Bronchial epithelial cell (primary cell): Measurements from ENCODE around the gene MFGE8. TPM values are rescaled to one million over a fixed set of nuclear protein-coding genes. Genes with fewer than 3 reads are reported as not detected.
A peak's percentile ranks its signal among the peaks of the same experiment; 100 is the strongest.

ENCODE experiments used
- DNase-seq: peaks from one replicate; pipeline ENCODE4 v3.0.0-alpha.2; 2010; ENCODE audit warnings: low read depth
- FAIRE-seq: peaks from 2 replicates; lab custom pipeline; 2011; peaks lifted over from hg19 to GRCh38; lab: Jason Lieb, UNC
- H3K27me3 ChIP-seq: 2 replicates; pipeline ENCODE4 v1.5.1; 2011; ENCODE audit warnings: low read length; ENCODE audit not compliant: control insufficient read depth, insufficient read depth
- H3K36me3 ChIP-seq: 2 replicates; pipeline ENCODE4 v1.5.1; 2011; ENCODE audit warnings: low read length; ENCODE audit not compliant: control insufficient read depth, insufficient read depth
- H3K4me3 ChIP-seq: 2 replicates; pipeline ENCODE4 v1.5.1; 2011; ENCODE audit warnings: mild to moderate bottlenecking, low read depth, low read length, control low read depth
- CTCF ChIP-seq: IDR thresholded peaks from 2 replicates; pipeline ENCODE4 v1.5.1; 2011; ENCODE audit warnings: mild to moderate bottlenecking, moderate library complexity, low read length, control low read depth, inconsistent platforms; ENCODE audit not compliant: insufficient read depth, severe bottlenecking
- total RNA-seq: library from RNA; depleted of rRNA; stranded (reverse); fragments of >200 nt; gene quantifications from 2 replicates; pipeline ENCODE4 v1.2.1, GENCODE V29; 2014

Gene MFGE8
- total RNA-seq, 1 donor from 2014 or later: 24.0 TPM

- H3K36me3 ChIP-seq: peaks cover 3% of the 10 kb centered on the region
- peak overlapping the region; percentile 62 for H3K4me3 ChIP-seq
- peak; percentile 84 for DNase-seq
- TF ChIP-seq CTCF: peak; percentile 26
- H3K27me3 ChIP-seq: no peaks in the 10 kb centered on the region
- peak; percentile 40 for FAIRE-seq
Observed at GRCh38 chr15:88911766-88912118, 1.4 kb downstream of the MFGE8 start.

DNA sequence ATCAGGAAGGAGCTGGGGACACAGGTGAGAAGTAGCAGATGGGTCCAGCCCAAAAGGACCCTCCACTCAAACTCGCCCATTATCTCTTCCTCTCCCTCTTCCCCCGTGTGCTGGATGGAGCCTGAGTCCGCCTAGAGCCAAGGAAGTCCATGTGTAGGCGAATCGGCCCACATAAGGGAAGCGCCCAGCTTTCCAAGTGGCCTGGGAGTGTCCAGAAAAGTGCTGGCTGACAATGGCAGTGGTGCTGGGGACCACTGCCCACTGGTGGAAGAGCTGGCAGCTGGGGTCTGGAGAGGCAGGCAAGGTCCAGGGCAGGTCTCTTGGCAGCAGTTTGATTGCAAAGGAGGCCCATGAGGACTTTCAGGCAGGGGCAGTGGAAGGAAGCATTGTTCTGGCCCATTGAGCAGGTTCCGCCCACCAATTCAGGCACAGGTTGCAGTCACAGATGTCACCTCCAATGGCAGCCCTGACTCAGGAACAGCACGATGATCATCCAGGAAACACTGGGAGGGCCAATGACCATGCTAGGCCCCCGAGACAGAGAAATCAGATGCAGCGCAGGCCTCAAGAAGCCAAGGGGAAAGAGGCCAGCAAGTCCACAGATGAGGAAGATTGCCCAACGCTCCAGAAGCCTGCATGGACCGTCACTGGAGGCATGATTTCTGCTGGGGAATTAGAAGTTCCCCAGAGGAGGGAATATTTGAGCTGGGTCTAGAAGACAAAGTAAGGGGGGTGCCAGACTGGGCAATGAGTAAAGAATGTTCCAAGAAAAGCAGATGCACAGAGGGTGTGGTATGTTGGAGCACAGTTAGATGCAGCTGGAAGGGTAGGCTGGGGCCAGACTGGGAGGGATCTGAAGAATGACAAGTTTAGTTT, 3.0 kb downstream of the MFGE8 start:
- Histone ChIP-seq H3K27me3 (no peaks in the 10 kb centered on the region), H3K36me3 (peaks cover 3% of the 10 kb centered on the region), H3K4me3 (no peak overlapping the region)
- TF ChIP-seq CTCF: no peak
- DNase-seq: no peak
- no peak for FAIRE-seq

DNA sequence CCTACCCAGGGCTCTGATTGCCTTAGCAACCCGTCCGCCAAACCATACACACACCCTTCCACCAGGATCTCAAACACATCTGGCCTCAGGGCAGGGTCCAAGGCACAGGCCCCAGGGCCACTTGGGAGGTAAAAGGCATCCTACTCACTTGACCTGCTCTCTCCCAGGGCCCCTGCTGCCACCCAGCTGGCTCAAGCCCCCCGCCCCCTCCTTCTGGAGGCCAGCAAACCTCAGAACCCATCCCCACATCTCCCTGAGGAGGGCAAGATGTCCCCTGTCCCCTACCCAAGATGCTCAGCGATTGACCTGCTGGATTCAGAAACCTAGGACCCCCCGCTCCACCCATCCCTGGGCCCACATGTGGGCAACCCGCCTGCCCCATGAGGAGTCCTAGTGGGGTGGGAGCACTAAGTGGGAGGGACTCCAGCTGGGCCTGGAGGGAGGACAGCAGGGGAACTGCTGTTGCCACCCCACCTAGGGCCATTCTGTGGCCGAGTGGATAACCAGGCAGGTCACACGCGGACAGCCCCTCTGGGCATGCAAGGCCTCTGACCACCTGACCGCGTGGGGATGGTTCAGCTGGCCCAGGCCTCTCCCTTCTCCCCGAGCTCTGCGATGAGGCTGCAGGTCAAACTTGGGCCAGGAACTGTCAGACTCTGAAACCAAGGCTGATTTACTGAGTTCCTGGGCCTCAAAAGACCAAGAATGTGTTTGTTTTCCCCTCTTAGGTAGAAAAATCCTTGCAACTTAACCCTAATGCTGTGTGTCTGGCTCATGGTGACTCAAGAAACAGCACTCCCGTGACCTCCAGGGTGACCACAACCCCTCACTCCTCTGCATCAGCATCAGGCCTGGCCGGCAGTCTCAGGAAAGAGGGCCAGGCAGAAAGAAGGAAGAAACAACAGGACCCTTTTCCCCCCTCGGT, 4.2 kb downstream of the MFGE8 start:
- H3K27me3 ChIP-seq: no peaks in the 10 kb centered on the region
- H3K36me3 ChIP-seq: peaks cover 3% of the 10 kb centered on the region
- no peak for DNase-seq
- no peak for FAIRE-seq
- TF ChIP-seq CTCF: no peak
- no peak overlapping the region for H3K4me3 ChIP-seq

GRCh38 chr15:88908123-88908522, 5.1 kb downstream of the MFGE8 start:
- Histone ChIP-seq H3K27me3 (no peaks in the 10 kb centered on the region), H3K36me3 (peaks cover 3% of the 10 kb centered on the region), H3K4me3 (no peak overlapping the region)
- no peak for DNase-seq
- no peak for TF ChIP-seq CTCF
- FAIRE-seq: no peak

- Histone ChIP-seq H3K27me3 (no peaks in the 10 kb centered on the region), H3K4me3 (no peak overlapping the region), H3K36me3 (peaks cover 3% of the 10 kb centered on the region)
- TF ChIP-seq CTCF: no peak
- DNase-seq (no peak), FAIRE-seq (no peak)
Observed at GRCh38 chr15:88907111-88907510, 6.1 kb downstream of the MFGE8 start.
